Renal pelvis (tissue), 4 donors: ENCODE data around the gene MCM10. TPM values are rescaled to one million over a fixed set of nuclear protein-coding genes. Genes with fewer than 3 reads are reported as not detected.

ENCODE experiments used
- DNase-seq: peaks from one replicate; pipeline ENCODE4 v3.0.0-alpha.2; 2013
- polyA plus RNA-seq, 3 donors: library from polyadenylated mRNA; unstranded; fragments of 120-200 nt; gene quantifications; one replicate each; pipeline ENCODE4 v1.2.1, GENCODE V29; 2013; ENCODE audit not compliant: insufficient read length in 3 of 3

Gene MCM10
- polyA plus RNA-seq, 3 donors = 11.5 to 13.5 (median 11.8) TPM

DNA sequence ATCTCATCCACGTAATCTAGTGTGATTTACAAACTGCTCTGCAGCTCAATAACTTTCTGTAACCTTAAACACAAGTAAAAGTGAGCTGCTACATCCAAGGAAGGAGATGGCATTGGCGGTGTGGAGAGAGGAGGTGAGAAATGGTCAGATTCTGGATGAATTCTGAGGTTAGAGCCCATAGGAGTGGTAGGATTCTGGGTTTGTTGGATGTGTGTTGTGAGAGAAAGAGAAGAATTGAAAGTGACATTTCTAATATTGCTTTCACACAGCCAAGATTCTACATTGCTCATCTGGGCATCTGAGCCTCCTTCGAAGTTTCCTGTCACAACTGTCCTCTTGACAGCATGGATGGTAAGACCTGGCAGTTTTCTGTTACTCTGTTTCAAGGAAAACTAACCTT lies 2.5 kb downstream of the MCM10 start:
- DNase-seq = no peak

- DNase-seq = no peak
Observed at GRCh38 chr10:13165177-13165576, 3.8 kb downstream of the MCM10 start.

- no peak for DNase-seq
Observed at GRCh38 chr10:13167568-13167967, 6.2 kb downstream of the MCM10 start.

- no peak for DNase-seq
Observed at GRCh38 chr10:13168781-13169180, 7.4 kb downstream of the MCM10 start.

DNA sequence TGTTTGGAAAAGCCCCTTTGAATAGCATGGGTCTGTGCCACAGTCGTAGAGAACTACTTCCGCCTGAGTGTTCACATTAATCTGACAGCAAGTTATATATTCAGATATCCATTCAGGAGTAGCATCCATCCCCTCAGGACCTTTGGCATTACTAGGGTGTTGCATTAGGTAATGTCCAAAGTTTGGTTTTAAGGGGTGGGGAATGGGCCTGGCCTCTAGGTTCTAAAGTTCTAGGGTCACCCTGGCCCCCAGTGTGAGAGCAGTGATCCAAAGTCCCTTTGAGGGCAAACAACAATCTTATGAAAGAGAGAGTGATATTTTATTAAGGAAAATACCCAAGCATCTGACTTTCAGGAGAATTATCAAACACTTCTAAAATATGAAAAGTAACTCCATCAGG lies 12.3 kb downstream of the MCM10 start:
- DNase-seq = no peak

DNA sequence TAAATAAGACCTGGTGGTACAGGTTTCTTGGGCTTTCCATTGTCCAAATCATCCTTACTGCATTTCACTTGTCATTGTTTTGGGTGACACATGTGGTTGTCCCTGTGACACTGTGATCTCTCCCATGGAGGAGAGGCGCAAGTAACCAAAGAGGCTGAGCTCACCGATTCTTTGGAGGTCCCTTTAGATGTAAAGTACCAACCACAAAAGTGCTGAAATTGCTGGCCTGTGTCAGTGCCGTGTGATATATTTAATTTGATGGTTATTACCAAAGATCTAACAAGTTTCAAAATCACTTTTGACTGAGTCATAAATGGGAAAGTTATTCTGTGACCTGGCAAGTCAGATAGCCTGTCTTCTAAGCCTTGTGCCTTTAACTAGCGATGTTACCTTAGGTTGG lies 19.4 kb downstream of the MCM10 start:
- no peak for DNase-seq

DNA sequence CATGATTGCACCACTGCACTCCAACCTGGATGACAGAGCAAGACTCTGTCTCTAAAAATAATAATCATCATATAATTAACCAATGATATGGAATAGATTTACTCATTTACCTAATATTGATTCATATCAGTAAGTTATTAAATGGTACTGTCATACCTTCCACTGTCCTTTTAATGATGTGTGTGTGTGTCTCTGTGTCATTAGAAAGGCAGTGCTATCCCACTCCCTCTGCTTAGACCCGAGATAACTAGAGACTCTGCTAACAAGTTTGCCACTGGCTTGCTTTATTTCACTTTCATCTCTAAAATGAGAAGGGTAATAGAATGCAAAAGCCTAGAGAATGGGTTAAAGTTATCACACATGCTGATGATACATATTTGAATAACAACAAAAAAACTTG lies 21.1 kb downstream of the MCM10 start:
- no peak for DNase-seq

DNA sequence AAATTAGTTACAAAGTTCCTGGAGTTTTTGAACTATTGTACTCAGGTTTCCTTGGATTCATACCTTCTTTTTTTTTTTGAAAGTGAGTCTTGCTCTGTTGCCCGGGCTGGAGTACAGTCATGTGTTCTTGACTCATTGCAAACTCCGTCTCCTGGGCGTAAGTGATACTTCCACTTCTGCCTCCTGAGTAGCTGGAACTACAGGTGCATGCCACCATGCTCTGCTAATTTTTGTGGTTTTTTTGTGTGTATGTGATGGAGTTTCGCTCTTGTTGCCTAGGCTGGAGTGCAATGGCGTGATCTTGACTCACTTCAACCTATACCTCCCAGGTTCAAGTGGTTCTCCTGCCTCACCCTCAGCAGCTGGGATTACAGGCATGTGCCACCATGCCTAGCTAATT lies 22.3 kb downstream of the MCM10 start:
- DNase-seq = no peak

- DNase-seq = no peak
Observed at GRCh38 chr10:13184276-13184675, 22.9 kb downstream of the MCM10 start.

DNA sequence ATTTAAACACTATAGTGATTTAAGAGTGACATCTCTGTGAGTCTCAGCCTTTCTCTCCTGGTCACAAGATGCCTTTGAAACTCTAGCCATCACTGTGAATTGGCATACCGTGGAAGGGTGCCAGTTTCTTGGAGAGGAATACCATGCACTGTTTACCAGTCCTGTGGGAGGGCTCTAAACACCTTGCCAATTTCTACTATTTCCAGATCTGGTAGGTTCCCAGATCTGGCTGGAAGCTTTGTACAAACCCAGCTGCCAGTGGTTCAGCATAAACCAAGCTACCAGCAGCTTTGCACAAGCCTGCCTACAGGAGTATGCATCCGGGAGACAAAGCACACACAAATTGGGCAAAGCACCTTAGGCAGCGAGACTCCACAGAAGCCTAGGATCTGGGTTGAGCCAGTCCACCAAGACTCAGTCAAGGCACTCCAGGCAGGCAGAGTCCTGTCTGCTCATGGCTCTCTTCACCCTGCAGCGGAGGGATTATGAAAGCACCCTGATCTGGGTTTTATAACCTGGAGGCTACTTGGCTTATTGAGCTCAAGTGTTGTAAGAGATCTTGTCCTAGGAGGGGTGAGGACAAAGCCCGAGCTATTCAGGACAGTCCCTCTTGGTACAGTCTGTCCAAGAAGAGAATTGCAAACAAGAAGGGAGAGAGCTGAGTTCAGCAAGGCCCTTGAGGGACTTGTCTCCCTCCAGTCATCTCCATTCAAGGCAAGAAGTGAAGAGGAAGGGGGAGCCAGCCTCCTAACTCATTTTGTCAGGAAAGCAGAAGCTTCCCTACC lies 23.6 kb downstream of the MCM10 start:
- no peak for DNase-seq

DNA sequence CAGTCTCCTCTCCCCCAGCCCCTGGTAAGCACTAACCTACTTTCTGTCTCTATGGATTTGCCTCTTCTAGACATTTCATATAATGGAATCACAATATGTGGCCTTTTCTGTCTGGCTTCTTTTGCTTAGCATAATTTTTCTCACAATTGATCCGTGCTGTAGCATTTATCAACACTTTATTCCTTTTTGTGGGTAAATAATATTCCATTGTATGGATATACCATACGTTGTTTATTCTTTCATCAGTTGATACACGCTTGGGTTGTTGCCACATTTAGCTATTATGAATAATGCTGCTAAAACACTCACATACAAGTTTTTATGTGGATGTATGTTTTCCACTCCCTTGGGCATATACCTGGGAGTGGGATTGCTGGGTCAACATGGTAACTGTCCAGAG lies 25.8 kb downstream of the MCM10 start:
- no peak for DNase-seq

GRCh38 chr10:13188593-13188992 lies 27.2 kb downstream of the MCM10 start:
- DNase-seq = no peak

DNA sequence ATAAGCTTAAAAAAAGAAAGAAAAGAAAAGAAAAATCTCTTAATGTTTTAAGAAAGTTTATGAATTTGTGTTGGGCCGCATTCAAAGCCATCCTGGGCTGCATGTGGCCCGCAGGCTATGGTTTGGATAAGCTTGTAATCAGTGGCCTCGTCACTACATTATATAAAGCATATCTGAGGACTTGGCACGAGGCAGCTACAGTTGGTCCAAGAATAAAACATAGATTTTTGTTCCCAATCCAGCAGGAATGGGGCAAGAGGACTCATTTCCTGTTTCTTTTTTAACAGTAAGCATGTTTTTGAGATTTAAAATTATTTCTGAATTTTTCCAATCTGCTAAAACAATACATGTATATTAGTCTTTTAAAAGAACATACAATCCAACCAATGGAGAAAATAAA lies 28.6 kb downstream of the MCM10 start:
- DNase-seq = no peak

- no peak for DNase-seq
Observed at GRCh38 chr10:13190816-13191215, 29.5 kb downstream of the MCM10 start.

DNA sequence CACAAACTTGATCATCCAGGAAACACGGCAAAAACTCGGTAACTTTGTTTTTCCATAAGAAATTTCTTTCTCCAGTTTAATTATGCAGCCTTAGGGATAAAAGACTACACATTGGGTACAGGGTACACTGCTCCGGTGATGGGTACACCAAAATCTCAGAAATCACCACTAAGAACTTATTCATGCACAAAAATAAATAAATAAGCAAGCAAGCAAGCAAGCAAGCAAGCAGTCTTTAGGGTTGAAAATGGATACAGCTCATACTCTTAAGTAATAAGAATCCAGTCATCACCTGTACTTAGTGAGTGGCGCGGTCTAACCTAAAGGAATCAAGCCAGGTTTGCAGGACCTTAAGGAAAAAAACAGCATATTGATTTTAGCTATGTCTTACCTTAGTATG lies 30.0 kb downstream of the MCM10 start:
- DNase-seq = no peak

- DNase-seq = no peak
Observed at GRCh38 chr10:13193637-13194036, 32.3 kb downstream of the MCM10 start.

- DNase-seq = no peak
Observed at GRCh38 chr10:13195016-13195415, 33.7 kb downstream of the MCM10 start.

GRCh38 chr10:13201132-13201531 lies 39.8 kb downstream of the MCM10 start:
- no peak for DNase-seq

GRCh38 chr10:13206091-13206490 lies 44.7 kb downstream of the MCM10 start:
- no peak for DNase-seq

DNA sequence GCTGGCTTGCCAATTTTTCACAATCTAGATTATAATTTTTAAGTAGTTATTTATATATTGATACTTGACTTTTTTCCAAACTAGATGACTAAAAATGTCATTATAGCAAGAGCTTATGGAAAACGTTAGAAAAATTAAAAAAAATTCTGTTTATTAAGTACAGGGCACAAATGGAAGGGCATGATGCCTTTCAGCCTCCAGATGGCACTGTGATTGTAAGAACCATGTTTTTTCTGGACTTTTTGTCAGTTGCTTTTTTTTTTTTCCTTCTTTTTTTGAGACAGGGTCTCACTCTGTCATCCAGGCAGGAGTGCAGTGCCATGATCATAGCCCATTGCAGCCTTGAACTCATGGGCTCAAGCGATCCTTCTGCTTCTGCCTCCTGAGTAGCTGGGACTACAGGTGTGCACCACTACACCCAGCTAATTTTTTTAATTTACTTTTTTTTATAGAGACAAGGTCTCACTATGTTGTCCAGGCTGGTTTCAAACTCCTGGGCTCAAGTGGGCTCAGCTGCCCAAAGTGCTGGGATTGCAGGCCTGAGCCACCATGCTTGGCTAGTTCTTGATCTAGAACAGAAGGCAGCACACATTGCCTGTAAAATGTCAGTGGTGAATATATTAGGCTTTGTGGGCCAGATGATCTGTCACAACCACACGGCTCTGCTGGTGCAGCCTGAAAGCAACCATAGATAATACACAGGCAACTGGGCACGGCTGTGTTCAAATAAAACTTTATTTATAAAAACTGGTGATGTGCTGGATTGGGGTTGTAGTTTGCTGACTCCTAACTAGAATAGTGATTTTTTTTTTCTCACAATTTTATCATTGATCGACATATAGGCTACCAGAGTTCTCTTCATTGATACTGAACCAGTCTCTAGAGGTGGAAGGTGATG lies 45.4 kb downstream of the MCM10 start:
- peak; percentile 28 for DNase-seq

DNA sequence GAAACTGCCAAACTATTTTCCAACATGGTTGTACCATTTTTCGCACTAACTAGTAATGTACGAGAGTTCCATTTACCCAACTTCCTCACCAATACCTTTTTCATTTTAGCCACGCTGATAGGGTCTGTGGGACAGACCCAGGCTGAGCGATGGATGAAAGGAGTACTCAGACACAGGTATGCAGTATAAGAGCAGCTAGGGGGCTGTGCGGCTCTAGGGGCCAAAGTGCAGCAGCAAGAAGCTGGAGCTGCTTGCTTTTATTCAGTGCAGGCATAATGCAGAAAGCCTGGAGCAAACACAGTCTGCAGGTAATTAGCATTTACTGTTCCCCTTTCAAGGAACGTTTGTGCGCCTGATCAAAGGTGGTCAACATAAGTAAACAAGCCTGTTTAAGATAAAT lies 51.8 kb downstream of the MCM10 start:
- DNase-seq = no peak

DNA sequence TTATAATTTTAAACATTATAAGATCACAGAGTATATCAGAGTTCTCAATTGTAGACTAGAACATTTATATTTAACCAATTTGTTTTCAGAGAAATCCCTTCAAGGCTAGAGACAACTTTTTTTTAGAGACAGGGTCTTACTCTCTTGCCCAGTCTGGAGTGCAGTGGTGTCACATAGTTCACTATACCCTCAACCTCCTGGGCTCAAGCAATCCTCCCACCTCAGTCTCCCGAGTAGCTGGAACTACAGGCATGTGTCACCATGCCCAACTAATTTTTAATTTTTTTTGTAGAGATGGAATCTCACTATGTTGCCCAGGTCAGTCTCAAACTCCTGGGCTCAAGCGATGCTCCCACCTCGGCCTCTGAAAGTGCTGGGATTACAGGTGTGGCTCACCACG lies 57.5 kb downstream of the MCM10 start:
- no peak for DNase-seq
